Loucy (cell line): ENCODE data around the gene PACRG.

Experiments
- CTCF ChIP-seq: fragments of 200-600 bp; sonication (generic); conservative IDR thresholded peaks from 2 replicates; pipeline ENCODE4 v1.5.1; 2014; ENCODE audit warnings: mild to moderate bottlenecking, antibody characterized with exemption, low read length
- EZH2phosphoT487 ChIP-seq: fragments of 200-600 bp; IDR thresholded peaks from 2 replicates; pipeline ENCODE4 v1.6.1; 2018; ENCODE audit warnings: antibody characterized with exemption, mild to moderate bottlenecking, moderate library complexity, borderline replicate concordance

DNA sequence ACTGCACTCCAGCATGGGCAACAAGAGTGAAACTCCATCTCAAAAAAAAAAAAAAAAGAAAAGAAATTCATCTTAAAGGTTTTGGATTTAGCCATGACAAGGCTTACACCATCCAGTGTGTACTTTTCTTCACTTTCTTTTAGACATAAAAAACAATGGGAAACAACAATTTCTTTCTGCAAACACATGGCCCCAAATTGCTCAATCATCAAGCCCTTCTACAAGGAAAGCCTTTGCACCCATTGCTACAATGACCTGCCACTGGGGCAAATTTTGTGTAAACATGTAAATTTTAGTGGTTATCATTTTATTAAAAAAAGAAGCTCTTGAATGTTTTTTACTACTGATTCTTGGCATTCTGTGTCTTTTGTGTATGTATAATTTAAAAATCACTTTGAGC is 554.9 kb downstream of the PACRG start:
- TF ChIP-seq CTCF (no peak), EZH2phosphoT487 (no peak)
